ENCODE data around the gene OMP.

DNA sequence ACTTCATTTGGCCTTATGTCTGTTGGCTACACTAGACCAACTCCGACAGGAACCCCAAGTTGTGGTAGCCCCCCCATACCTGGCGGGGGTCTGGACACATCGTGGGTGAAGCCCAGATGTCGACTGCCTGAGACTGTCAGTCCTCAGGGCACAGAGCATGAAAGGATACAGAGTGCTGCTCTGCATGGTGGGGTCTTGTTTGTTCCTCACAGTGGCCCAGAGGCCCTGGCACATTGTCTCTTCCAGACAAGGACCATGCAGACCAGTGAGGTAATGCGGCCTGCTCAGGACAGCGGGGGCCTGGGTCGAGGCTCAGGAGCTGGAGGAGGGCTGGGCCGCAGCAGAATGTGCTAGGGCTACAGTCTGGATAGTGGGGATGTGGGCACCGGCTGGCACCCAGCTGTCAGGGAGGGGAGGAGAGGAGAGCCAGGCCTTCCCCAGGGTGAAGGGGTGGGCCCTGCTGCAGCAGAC lies 21.2 kb upstream of the OMP start:
- no peak for TF ChIP-seq POLR2AphosphoS5 (IDR thresholded peaks at IDR 0.05; ENCODE audit: low read depth)
- no peak for TF ChIP-seq SPI1 (IDR thresholded peaks at IDR 0.05; ENCODE audit: borderline replicate concordance, low read depth)

Measured in HL-60 (cell line).